H1 (cell line): ENCODE measurements around the gene RTCA. TPM values are rescaled to one million over a fixed set of nuclear protein-coding genes. Genes with fewer than 3 reads are reported as not detected.

Source experiments
- CTCF ChIA-PET: fragments of 300-600 bp; sonication (Branson Sonifier 250); formaldehyde crosslinking; loops from one replicate; lab custom pipeline; 2021; ENCODE audit not compliant: partially characterized antibody; lab: Charles Lee
- POLR2A ChIA-PET: fragments of 300-600 bp; sonication (Branson Sonifier 250); formaldehyde crosslinking; loops from one replicate; lab custom pipeline; 2021; ENCODE audit warnings: inconsistent platforms; ENCODE audit not compliant: partially characterized antibody; lab: Charles Lee
- DNase-seq, 2 experiments: peaks; one replicate each; pipeline versions ENCODE4 v3.0.0 to v3.0.0-alpha.2; 2010 to 2022; ENCODE audit warnings: low spot score in 2 of 2, low read depth in 1 of 2, mixed read lengths in 1 of 2
- FAIRE-seq: peaks from 2 replicates; lab custom pipeline; 2011; peaks lifted over from hg19 to GRCh38; lab: Jason Lieb, UNC
- H2AFZ ChIP-seq: 2 replicates; pipeline ENCODE4 v1.8.1; 2012; ENCODE audit warnings: low read length, inconsistent platforms
- H2AK5ac ChIP-seq: 2 replicates; pipeline ENCODE4 v1.6.1; 2013; ENCODE audit warnings: low read depth, low read length
- H2BK120ac ChIP-seq: replicated peaks from 2 replicates; pipeline ENCODE3; 2013; ENCODE audit warnings: low read depth, low read length, inconsistent platforms
- H2BK12ac ChIP-seq: 2 replicates; pipeline ENCODE4 v1.6.1; 2013; ENCODE audit warnings: low read depth, low read length
- H2BK15ac ChIP-seq: 2 replicates; pipeline ENCODE4 v1.6.1; 2013; ENCODE audit warnings: low read length
- H2BK20ac ChIP-seq: 2 replicates; pipeline ENCODE4 v1.6.1; 2013; ENCODE audit warnings: low read length
- H2BK5ac ChIP-seq: 2 replicates; pipeline ENCODE4 v1.6.1; 2013; ENCODE audit warnings: low read depth, low read length
- H3K14ac ChIP-seq: 2 replicates; pipeline ENCODE4 v1.6.1; 2013; ENCODE audit warnings: inconsistent platforms; ENCODE audit not compliant: insufficient read length
- H3K18ac ChIP-seq: 2 replicates; pipeline ENCODE4 v1.6.1; 2013; ENCODE audit warnings: low read length; ENCODE audit errors: extremely low read depth
- H3K23ac ChIP-seq: 2 replicates; pipeline ENCODE4 v1.6.1; 2013; ENCODE audit warnings: inconsistent platforms; ENCODE audit not compliant: insufficient read length
- H3K23me2 ChIP-seq: 2 replicates; pipeline ENCODE4 v1.6.1; 2013; ENCODE audit warnings: low read depth, low read length
- H3K27ac ChIP-seq: 2 replicates; pipeline ENCODE4 v1.6.1; 2011; ENCODE audit warnings: low read depth, low read length, inconsistent platforms
- H3K27me3 ChIP-seq, 4 experiments: replicated peaks in 1 of 4; 1 replicate in 1 of 4; 2 replicates in 3 of 4; pipeline versions ENCODE4 v1.6.1 to v1.8.1; 2011 to 2013; ENCODE audit warnings: low read length in 3 of 4, mild to moderate bottlenecking in 3 of 4, inconsistent platforms in 2 of 4, mixed read lengths in 2 of 4, moderate library complexity in 1 of 4; ENCODE audit not compliant: control insufficient read depth in 3 of 4, insufficient read depth in 3 of 4; ENCODE audit errors: extremely low read depth in 1 of 4
- H3K36me3 ChIP-seq, 4 experiments: 2 replicates each; pipeline versions ENCODE4 v1.6.1 to v1.8.1; 2011 to 2013; ENCODE audit warnings: mild to moderate bottlenecking in 4 of 4, low read length in 3 of 4, moderate library complexity in 2 of 4, control low read depth in 1 of 4, inconsistent platforms in 1 of 4; ENCODE audit not compliant: insufficient read depth in 4 of 4, control insufficient read depth in 2 of 4
- H3K4ac ChIP-seq: replicated peaks from 2 replicates; pipeline ENCODE3; 2013; ENCODE audit warnings: low read length, low read depth, mixed read lengths, inconsistent platforms; ENCODE audit not compliant: insufficient read length
- H3K4me1 ChIP-seq, 4 experiments: replicated peaks in 1 of 4; 1 replicate in 1 of 4; 2 replicates in 3 of 4; pipeline versions ENCODE4 v1.6.1 to v1.8.1; 2011 to 2013; ENCODE audit warnings: low read length in 3 of 4, inconsistent platforms in 2 of 4, mixed read lengths in 1 of 4; ENCODE audit not compliant: insufficient read depth in 4 of 4, control insufficient read depth in 3 of 4
- H3K4me2 ChIP-seq, 2 experiments: 2 replicates each; pipeline versions ENCODE4 v1.6.1 to v1.8.1; 2011 to 2013; ENCODE audit warnings: low read depth in 2 of 2, low read length in 2 of 2, control low read depth in 1 of 2, inconsistent platforms in 1 of 2, mild to moderate bottlenecking in 1 of 2; ENCODE audit not compliant: insufficient read depth in 1 of 2
- H3K4me3 ChIP-seq, 4 experiments: fragments of 200-600, 300-600 bp in 1 of 4; sonication (generic), shearing (Covaris generic), sonication (Bioruptor Twin) in 1 of 4; 2 replicates each; pipeline versions ENCODE4 v1.5.1 to v1.8.1; 2011 to 2016; ENCODE audit warnings: low read length in 4 of 4, low read depth in 3 of 4, control low read depth in 2 of 4, inconsistent platforms in 2 of 4, mild to moderate bottlenecking in 2 of 4, mixed read lengths in 1 of 4, moderate library complexity in 1 of 4; ENCODE audit not compliant: insufficient read depth in 2 of 4; ENCODE audit errors: extremely low read depth in 1 of 4
- H3K56ac ChIP-seq: replicated peaks from 2 replicates; pipeline ENCODE3; 2013; ENCODE audit warnings: low read depth, mild to moderate bottlenecking, mixed read lengths, low read length, inconsistent platforms; ENCODE audit not compliant: insufficient read length
- H3K79me1 ChIP-seq: 2 replicates; pipeline ENCODE4 v1.6.1; 2013; ENCODE audit warnings: low read depth, low read length, control low read depth
- H3K79me2 ChIP-seq, 2 experiments: 2 replicates each; pipeline versions ENCODE4 v1.6.1 to v1.8.1; 2012 to 2013; ENCODE audit warnings: low read length in 2 of 2, mild to moderate bottlenecking in 2 of 2, inconsistent platforms in 1 of 2; ENCODE audit not compliant: insufficient read depth in 2 of 2, control insufficient read depth in 1 of 2
- H3K9ac ChIP-seq, 4 experiments: replicated peaks in 1 of 4; 1 replicate in 1 of 4; 2 replicates in 3 of 4; pipeline versions ENCODE4 v1.6.1 to v1.8.1; 2011 to 2013; ENCODE audit warnings: low read depth in 3 of 4, low read length in 3 of 4, control low read depth in 2 of 4, mild to moderate bottlenecking in 2 of 4, moderate library complexity in 2 of 4, inconsistent platforms in 1 of 4; ENCODE audit errors: extremely low read depth in 1 of 4
- H3K9me3 ChIP-seq, 2 experiments: 2 replicates each; pipeline versions ENCODE4 v1.6.1 to v1.8.1; 2012 to 2013; ENCODE audit warnings: mild to moderate bottlenecking in 2 of 2, moderate library complexity in 2 of 2, control low read depth in 1 of 2, inconsistent platforms in 1 of 2, low read depth in 1 of 2, low read length in 1 of 2, mixed read lengths in 1 of 2; ENCODE audit not compliant: insufficient read depth in 2 of 2
- H4K20me1 ChIP-seq, 2 experiments: replicated peaks in 1 of 2; 2 replicates each; pipeline versions ENCODE3 to v1.8.1; 2011 to 2013; ENCODE audit warnings: inconsistent platforms in 2 of 2, low read length in 2 of 2, mild to moderate bottlenecking in 1 of 2; ENCODE audit not compliant: insufficient read depth in 2 of 2, control insufficient read depth in 1 of 2
- H4K5ac ChIP-seq: 2 replicates; pipeline ENCODE4 v1.6.1; 2013; ENCODE audit warnings: low read length, low read depth, mixed read lengths, inconsistent platforms; ENCODE audit not compliant: insufficient read length
- H4K8ac ChIP-seq: 2 replicates; pipeline ENCODE4 v1.8.0; 2013; ENCODE audit warnings: mild to moderate bottlenecking, moderate library complexity, low read length, inconsistent platforms; ENCODE audit not compliant: insufficient read depth; ENCODE audit errors: extremely low read depth
- H4K91ac ChIP-seq: replicated peaks from 2 replicates; pipeline ENCODE3; 2013; ENCODE audit warnings: low read length, mixed read lengths, inconsistent platforms; ENCODE audit not compliant: insufficient read length
- ASH2L ChIP-seq: fragments of 200-600, 300-600 bp; sonication (generic); IDR thresholded peaks from one replicate; pipeline ENCODE4 v1.7.1; 2017; ENCODE audit warnings: low read length
- BCL11A ChIP-seq, 2 experiments: IDR thresholded peaks; one replicate each; pipeline ENCODE4 v1.6.1; 2011; ENCODE audit warnings: low read depth in 2 of 2, low read length in 2 of 2, mild to moderate bottlenecking in 2 of 2
- EGR1 ChIP-seq: IDR thresholded peaks from 2 replicates; pipeline ENCODE4 v1.6.1; 2011; ENCODE audit warnings: low read depth, low read length, borderline replicate concordance
- FOSL1 ChIP-seq: IDR thresholded peaks from 2 replicates; pipeline ENCODE4 v1.6.1; 2011; ENCODE audit warnings: mild to moderate bottlenecking, low read depth, low read length, moderate library complexity; ENCODE audit not compliant: insufficient read depth
- JUND ChIP-seq: IDR thresholded peaks from 2 replicates; pipeline ENCODE4 v1.6.1; 2011; ENCODE audit warnings: mild to moderate bottlenecking, improper control_type of control experiment, low read length
- KDM4A ChIP-seq: IDR thresholded peaks from one replicate; pipeline ENCODE4 v1.7.1; 2012; ENCODE audit warnings: low read depth, mild to moderate bottlenecking, moderate library complexity, low read length, inconsistent platforms; ENCODE audit not compliant: severe bottlenecking
- NRF1 ChIP-seq: IDR thresholded peaks from 2 replicates; pipeline ENCODE4 v1.6.1; 2011; ENCODE audit warnings: mild to moderate bottlenecking, low read depth, low read length, improper control_type of control experiment
- POLR2A ChIP-seq, 2 experiments: IDR thresholded peaks; 1 replicate in 1 of 2; 2 replicates in 1 of 2; pipeline ENCODE4 v1.6.1; 2011; ENCODE audit warnings: low read depth in 2 of 2, low read length in 2 of 2, mild to moderate bottlenecking in 2 of 2; ENCODE audit errors: control extremely low read depth in 1 of 2
- POU5F1 ChIP-seq: IDR thresholded peaks from 2 replicates; pipeline ENCODE4 v1.6.1; 2011; ENCODE audit warnings: low read depth, mild to moderate bottlenecking, low read length, moderate library complexity
- RBBP5 ChIP-seq: IDR thresholded peaks from 2 replicates; pipeline ENCODE4 v1.7.1; 2012; ENCODE audit warnings: low read depth, mild to moderate bottlenecking, inconsistent platforms, low read length, moderate library complexity, borderline replicate concordance
- RFX5 ChIP-seq: IDR thresholded peaks from 2 replicates; pipeline ENCODE4 v1.6.1; 2011; ENCODE audit warnings: low read depth, low read length, improper control_type of control experiment, borderline replicate concordance
- YY1 ChIP-seq: IDR thresholded peaks from 2 replicates; pipeline ENCODE4 v1.6.1; 2011; ENCODE audit warnings: low read depth, mild to moderate bottlenecking, low read length
- WGBS, 2 experiments: shearing (Covaris generic) in 1 of 2; methylation state at CpG; one replicate each; pipeline versions ENCODE4 v1.1.6 to v1.1.7; 2013 to 2015; ENCODE audit warnings: low lambda C conversion rate in 2 of 2, mixed read lengths in 2 of 2, inconsistent platforms in 1 of 2, low coverage in 1 of 2, missing lambda C conversion rate in 1 of 2; ENCODE audit not compliant: insufficient replicate concordance in 2 of 2, insufficient coverage in 1 of 2, insufficient read length in 1 of 2; ENCODE audit errors: extremely low coverage in 1 of 2, missing lambda C conversion rate in 1 of 2; 5-methylcytosine and 5-hydroxymethylcytosine counted together
- polyA plus RNA-seq, 7 experiments: library from polyadenylated mRNA; depleted of rRNA in 3 of 7; stranded (reverse) in 5 of 7; unstranded in 2 of 7; fragments of >200 nt in 5 of 7; fragments of 200-250 nt in 2 of 7; gene quantifications; 1 replicate in 5 of 7; 2 replicates in 1 of 7; 4 replicates in 1 of 7; pipeline versions ENCODE4 v1.2.1 to v1.2.3, GENCODE V29; 2011 to 2013; ENCODE audit warnings: missing spikeins in 2 of 7, mixed read lengths in 2 of 7
- total RNA-seq: library from RNA; stranded (reverse); fragmentation: NEBNext Ultra II Directional; extraction: Animal tissue kit (Norgen Biotek cat#: 25700); gene quantifications from 2 replicates; pipeline ENCODE4 v1.2.1, GENCODE V29; 2021
- TF ChIP-seq, protein P1 (sequence below): IDR thresholded peaks from 2 replicates; pipeline ENCODE4 v1.6.1; 2011; ENCODE audit warnings: low read length, improper control_type of control experiment

RTCA gene
- total and polyA plus RNA-seq, 2 of the 8 experiments (the other 6 are each of a cell fraction or from before 2014, with no cell fraction given): 13.8 to 31.6 TPM

GRCh38 chr1:100279954-100280682 is 14.1 kb downstream of the RTCA start:
- no peak overlapping the region for H4K5ac ChIP-seq
- 98% methylated on average over 2 of the region's 2 CpGs; no CpG with 5 or more reads in 1 of the 2 experiments for WGBS, 2 experiments
- no peaks in the 10 kb centered on the region for H3K23me2 ChIP-seq
- H4K91ac ChIP-seq: no peak overlapping the region
- no peak overlapping the region for H3K56ac ChIP-seq
- no peak overlapping the region for H2BK20ac ChIP-seq
- ChIA-PET CTCF (interaction anchor here (1.6 kb wide), 1 partner anchor 180 kb away, joined by 3 read pairs; no protein-coding TSS in a partner anchor), POLR2A (no interaction called here)
- no peak overlapping the region for H3K4me3 ChIP-seq
- no peak overlapping the region for H3K27ac ChIP-seq
- H3K4ac ChIP-seq: no peak overlapping the region
- no peak overlapping the region for H2BK15ac ChIP-seq
- no peak overlapping the region for H4K8ac ChIP-seq
- DNase-seq (no peak), FAIRE-seq (no peak)
- H3K14ac ChIP-seq: no peak overlapping the region
- H2BK12ac ChIP-seq: no peak overlapping the region
- H3K9ac ChIP-seq: no peak overlapping the region
- no peak overlapping the region for H2BK5ac ChIP-seq
- no peaks in the 10 kb centered on the region for H3K4me1 ChIP-seq
- no peak overlapping the region for H3K4me2 ChIP-seq
- H3K18ac ChIP-seq: no peak overlapping the region
- no peak overlapping the region for H2AFZ ChIP-seq
- no peak overlapping the region for H3K23ac ChIP-seq
- no peaks in the 10 kb centered on the region for H4K20me1 ChIP-seq
- no peaks in the 10 kb centered on the region for H3K27me3 ChIP-seq
- H3K9me3 ChIP-seq: no peaks in the 10 kb centered on the region
- no peaks in the 10 kb centered on the region for H3K79me2 ChIP-seq
- no peak overlapping the region for H2BK120ac ChIP-seq
- H2AK5ac ChIP-seq: no peak overlapping the region
- H3K36me3 ChIP-seq: peaks cover 3 to 60% (median 32%) of the 10 kb centered on the region in 4 experiments
- H3K79me1 ChIP-seq: no peaks in the 10 kb centered on the region
- TF ChIP-seq EGR1 (no peak), RFX5 (no peak), NRF1 (no peak), FOSL1 (no peak), YY1 (no peak), POLR2A (IDR thresholded peaks at IDR 0.05; ENCODE audit: control extremely low read depth in 1 of 2, low read depth in 2 of 2, low read length in 2 of 2) (no peak), RBBP5 (no peak), ASH2L (no peak), POU5F1 (no peak), KDM4A (no peak), BCL11A (IDR thresholded peaks at IDR 0.05; ENCODE audit: low read depth in 2 of 2, low read length in 2 of 2) (no peak), JUND (no peak)
- TF ChIP-seq, protein P1, sequence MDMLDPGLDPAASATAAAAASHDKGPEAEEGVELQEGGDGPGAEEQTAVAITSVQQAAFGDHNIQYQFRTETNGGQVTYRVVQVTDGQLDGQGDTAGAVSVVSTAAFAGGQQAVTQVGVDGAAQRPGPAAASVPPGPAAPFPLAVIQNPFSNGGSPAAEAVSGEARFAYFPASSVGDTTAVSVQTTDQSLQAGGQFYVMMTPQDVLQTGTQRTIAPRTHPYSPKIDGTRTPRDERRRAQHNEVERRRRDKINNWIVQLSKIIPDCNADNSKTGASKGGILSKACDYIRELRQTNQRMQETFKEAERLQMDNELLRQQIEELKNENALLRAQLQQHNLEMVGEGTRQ: no peak
